HCT116 (cell line): Measurements from ENCODE around the gene TRRAP. TPM values are rescaled to one million over a fixed set of nuclear protein-coding genes. Genes with fewer than 3 reads are reported as not detected.
A peak's percentile ranks its signal among the peaks of the same experiment; 100 is the strongest.

Experiments used
- ATAC-seq: fragments of 200-7000 bp; cut with Tn5 transposase; 2 replicates; pipeline ENCODE4 v1.9.1; 2020; ENCODE audit warnings: mild to moderate bottlenecking, moderate library complexity
- BruUV-seq: library from RNA; stranded (reverse); fragments of 400-500 nt; replicated peaks from 2 replicates; lab custom pipeline; 2021; lab: Mats Ljungman, UMichigan
- CTCF ChIA-PET: fragments of 300-600 bp; sonication (Branson Sonifier 250); formaldehyde crosslinking; loops from one replicate; lab custom pipeline; 2021; ENCODE audit warnings: antibody characterized with exemption; lab: Charles Lee
- POLR2A ChIA-PET: fragments of 300-600, 350-600 bp; sonication (Branson Sonifier 250); formaldehyde crosslinking; loops from one replicate; lab custom pipeline; 2021; ENCODE audit warnings: antibody characterized with exemption; lab: Charles Lee
- RAD21 ChIA-PET, 2 experiments: fragments of 300-600 bp; sonication (Branson Sonifier 250); formaldehyde crosslinking; loops; one replicate each; lab custom pipeline; 2023; ENCODE audit warnings: low total read pairs in 2 of 2; ENCODE audit not compliant: uncharacterized antibody in 2 of 2, unreplicated experiment in 2 of 2, low non-redundant PET in 1 of 2; lab: Charles Lee
- DNase-seq: peaks from one replicate; pipeline ENCODE4 v3.0.0-alpha.2; 2010; ENCODE audit warnings: low read depth, low spot score
- H2AFZ ChIP-seq: fragments of 200-600 bp; shearing (Covaris generic), sonication (generic); 2 replicates; pipeline ENCODE4 v1.6.1; 2017; ENCODE audit warnings: low read depth, mixed run types, mixed read lengths, antibody characterized with exemption, low read length; ENCODE audit not compliant: poor library complexity, severe bottlenecking
- H3K27ac ChIP-seq: 2 replicates; pipeline ENCODE4 v1.5.1; 2012; ENCODE audit warnings: low read depth, low read length
- H3K27me3 ChIP-seq: fragments of 200-600 bp; sonication (generic); 2 replicates; pipeline ENCODE4 v1.6.1; 2016; ENCODE audit warnings: mixed run types, low read length, mixed read lengths; ENCODE audit not compliant: insufficient read depth
- H3K36me3 ChIP-seq, 2 experiments: fragments of 200-500 bp in 1 of 2; fragments of 200-600 bp in 1 of 2; sonication (Bioruptor generic) in 1 of 2; sonication (generic) in 1 of 2; 2 replicates each; pipeline versions ENCODE4 v1.5.1 to v1.6.1; 2014 to 2016; ENCODE audit warnings: low read length in 2 of 2, inconsistent platforms in 1 of 2, mixed read lengths in 1 of 2, mixed run types in 1 of 2; ENCODE audit not compliant: insufficient read depth in 2 of 2, control insufficient read depth in 1 of 2
- H3K4me1 ChIP-seq, 2 experiments: fragments of 200-600 bp in 1 of 2; sonication (generic) in 1 of 2; 2 replicates each; pipeline versions ENCODE4 v1.5.1 to v1.6.1; 2012 to 2017; ENCODE audit warnings: low read length in 2 of 2, inconsistent platforms in 1 of 2, mild to moderate bottlenecking in 1 of 2, mixed read lengths in 1 of 2, mixed run types in 1 of 2, moderate library complexity in 1 of 2; ENCODE audit not compliant: insufficient read depth in 2 of 2, control insufficient read depth in 1 of 2
- H3K4me2 ChIP-seq: fragments of 200-600 bp; sonication (generic); 2 replicates; pipeline ENCODE4 v1.6.1; 2017; ENCODE audit warnings: mixed run types, low read length, mixed read lengths
- H3K4me3 ChIP-seq, 2 experiments: fragments of 200-600 bp in 1 of 2; sonication (generic) in 1 of 2; replicated peaks in 1 of 2; 2 replicates each; pipeline ENCODE4 v1.5.1; 2011 to 2016; ENCODE audit warnings: low read length in 2 of 2, control low read depth in 1 of 2, low read depth in 1 of 2, mild to moderate bottlenecking in 1 of 2, mixed read lengths in 1 of 2, mixed run types in 1 of 2
- H3K79me2 ChIP-seq: fragments of 200-600 bp; sonication (generic); 2 replicates; pipeline ENCODE4 v1.6.1; 2017; ENCODE audit warnings: mild to moderate bottlenecking, mixed run types, low read length, moderate library complexity, mixed read lengths; ENCODE audit not compliant: insufficient read depth
- H3K9ac ChIP-seq: fragments of 200-600 bp; sonication (generic); 2 replicates; pipeline ENCODE4 v1.6.1; 2016; ENCODE audit warnings: low read length, mixed read lengths
- H3K9me2 ChIP-seq: fragments of 200-600 bp; sonication (generic), shearing (Covaris generic); 2 replicates; pipeline ENCODE4 v1.6.1; 2017; ENCODE audit warnings: mixed run types, mild to moderate bottlenecking, moderate library complexity; ENCODE audit not compliant: insufficient read depth
- H3K9me3 ChIP-seq, 2 experiments: fragments of 200-500 bp in 1 of 2; fragments of 200-600 bp in 1 of 2; sonication (Bioruptor generic) in 1 of 2; sonication (generic) in 1 of 2; 2 replicates each; pipeline ENCODE4 v1.6.1; 2014 to 2017; ENCODE audit warnings: low read length in 2 of 2, mixed read lengths in 2 of 2, inconsistent platforms in 1 of 2, low read depth in 1 of 2, mild to moderate bottlenecking in 1 of 2, mixed run types in 1 of 2, moderate library complexity in 1 of 2; ENCODE audit not compliant: control insufficient read depth in 1 of 2, insufficient read depth in 1 of 2
- H4K20me1 ChIP-seq: fragments of 200-600 bp; sonication (generic), shearing (Covaris generic); 2 replicates; pipeline ENCODE4 v1.6.1; 2017; ENCODE audit warnings: mixed run types, mild to moderate bottlenecking, moderate library complexity; ENCODE audit not compliant: insufficient read depth
- CTCF ChIP-seq, 3 experiments: fragments of 200-600 bp in 1 of 3; sonication (generic) in 1 of 3; IDR thresholded peaks in 2 of 3; conservative IDR thresholded peaks in 1 of 3; 2 replicates each; pipeline ENCODE4 v1.5.1; 2012 to 2017; ENCODE audit warnings: low read depth in 2 of 3, low read length in 2 of 3, antibody characterized with exemption in 1 of 3, borderline replicate concordance in 1 of 3, control low read depth in 1 of 3, mild to moderate bottlenecking in 1 of 3, mixed read lengths in 1 of 3, mixed run types in 1 of 3, moderate library complexity in 1 of 3; ENCODE audit not compliant: insufficient read depth in 1 of 3
- EGR1 ChIP-seq: IDR thresholded peaks from 2 replicates; pipeline ENCODE4 v1.6.1; 2012; ENCODE audit warnings: low read depth
- ELF1 ChIP-seq: IDR thresholded peaks from 2 replicates; pipeline ENCODE4 v1.6.1; 2012; ENCODE audit warnings: low read depth, borderline replicate concordance
- EZH2 ChIP-seq: fragments of 200-600 bp; sonication (generic); IDR thresholded peaks from 2 replicates; pipeline ENCODE4 v1.6.1; 2017; ENCODE audit warnings: antibody characterized with exemption, mixed run types
- EZH2phosphoT487 ChIP-seq: fragments of 200-600 bp; IDR thresholded peaks from 2 replicates; pipeline ENCODE4 v1.6.1; 2018; ENCODE audit warnings: antibody characterized with exemption, borderline replicate concordance
- JUND ChIP-seq: IDR thresholded peaks from 2 replicates; pipeline ENCODE4 v1.6.1; 2012
- SIN3A ChIP-seq: IDR thresholded peaks from 2 replicates; pipeline ENCODE4 v1.6.1; 2012; ENCODE audit warnings: low read depth
- YY1 ChIP-seq: IDR thresholded peaks from 2 replicates; pipeline ENCODE4 v1.6.1; 2011; ENCODE audit warnings: low read length, low read depth, moderate library complexity, mild to moderate bottlenecking; ENCODE audit not compliant: insufficient replicate concordance; ENCODE audit errors: extremely low read depth
- intact Hi-C: fragments of 100-400 bp; cut with micrococcal nuclease; formaldehyde crosslinking; loops from 2 replicates; pipeline ENCODE4 v1.10.0; 2022
- total RNA-seq: library from RNA; stranded (reverse); gene quantifications from one replicate; pipeline ENCODE4 v1.2.1, GENCODE V29; 2021; ENCODE audit not compliant: unreplicated experiment
- TF ChIP-seq, protein P1 (sequence below): IDR thresholded peaks from 2 replicates; pipeline ENCODE4 v1.6.1; 2012

The TRRAP gene
- total RNA-seq, 1 experiment from 2014 or later, result 44.5 TPM

- ChIA-PET POLR2A (no interaction called here), CTCF (no interaction called here), RAD21 (no interaction called here)
- BruUV-seq, result no TSS peak
- Histone ChIP-seq H3K9me2 (no peaks in the 10 kb centered on the region), H2AFZ (no peak overlapping the region), H4K20me1 (no peaks in the 10 kb centered on the region; the same call in 1 of the 2 replicates), H3K4me3 (no peak overlapping the region), H3K9ac (no peak overlapping the region), H3K79me2 (no peaks in the 10 kb centered on the region), H3K27me3 (no peaks in the 10 kb centered on the region), H3K9me3 (no peaks in the 10 kb centered on the region), H3K4me1 (no peaks in the 10 kb centered on the region), H3K36me3 (peaks cover 18 to 34% of the 10 kb centered on the region in 2 experiments), H3K27ac (no peak overlapping the region), H3K4me2 (no peak overlapping the region)
- peak; percentile 11; the same call in 1 of the 2 replicates for ATAC-seq
- TF ChIP-seq ELF1 (no peak), EZH2phosphoT487 (no peak), JUND (no peak), EZH2 (no peak), YY1 (no peak), SIN3A (no peak), EGR1 (no peak), CTCF (IDR thresholded peaks at IDR 0.05 in 2 of 3, conservative IDR thresholded peaks at IDR 0.05 in 1 of 3; ENCODE audit: borderline replicate concordance in 1 of 3, insufficient read depth in 1 of 3, low read depth in 2 of 3, low read length in 2 of 3) (no peak)
- TF ChIP-seq, protein P1, sequence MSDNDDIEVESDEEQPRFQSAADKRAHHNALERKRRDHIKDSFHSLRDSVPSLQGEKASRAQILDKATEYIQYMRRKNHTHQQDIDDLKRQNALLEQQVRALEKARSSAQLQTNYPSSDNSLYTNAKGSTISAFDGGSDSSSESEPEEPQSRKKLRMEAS, result no peak
- intact Hi-C loops, result no loop called here
- DNase-seq, result no peak
These were observed 136.0 kb downstream of the TRRAP start for GRCh38 chr7:99014113-99014985.
